Neuron (in vitro differentiated cells): ENCODE results near the gene ITGA2.

Experiments
- H2AFZ ChIP-seq: one replicate; pipeline ENCODE4 v1.6.1; 2013; ENCODE audit warnings: low read depth, mild to moderate bottlenecking, inconsistent platforms, low read length, moderate library complexity
- H3K27me3 ChIP-seq: one replicate; pipeline ENCODE4 v1.6.1; 2013; ENCODE audit warnings: low read length; ENCODE audit not compliant: insufficient read depth
- H3K36me3 ChIP-seq: one replicate; pipeline ENCODE4 v1.6.1; 2013; ENCODE audit warnings: low read length; ENCODE audit not compliant: insufficient read depth
- H3K4me1 ChIP-seq: one replicate; pipeline ENCODE4 v1.6.1; 2013; ENCODE audit warnings: low read length; ENCODE audit not compliant: insufficient read depth
- H3K4me3 ChIP-seq: 2 replicates; pipeline ENCODE4 v1.5.1; 2013; ENCODE audit warnings: mild to moderate bottlenecking, low read length, moderate library complexity
- H3K9me3 ChIP-seq: one replicate; pipeline ENCODE4 v1.6.1; 2013; ENCODE audit warnings: low read length

The ITGA2 gene

GRCh38 chr5:53034832-53035231, 45.7 kb downstream of the ITGA2 start:
- Histone ChIP-seq H3K4me1 (peaks cover 7% of the 10 kb centered on the region), H3K27me3 (no peaks in the 10 kb centered on the region), H3K4me3 (no peak overlapping the region), H2AFZ (no peak overlapping the region), H3K9me3 (no peaks in the 10 kb centered on the region), H3K36me3 (no peaks in the 10 kb centered on the region)

GRCh38 chr5:53035868-53036381, 46.8 kb downstream of the ITGA2 start:
- no peaks in the 10 kb centered on the region for H3K27me3 ChIP-seq
- no peaks in the 10 kb centered on the region for H3K36me3 ChIP-seq
- H3K9me3 ChIP-seq: no peaks in the 10 kb centered on the region
- H2AFZ ChIP-seq: no peak overlapping the region
- no peak overlapping the region for H3K4me3 ChIP-seq
- peaks cover 7% of the 10 kb centered on the region for H3K4me1 ChIP-seq

- no peaks in the 10 kb centered on the region for H3K27me3 ChIP-seq
- H2AFZ ChIP-seq: no peak overlapping the region
- H3K36me3 ChIP-seq: no peaks in the 10 kb centered on the region
- H3K4me1 ChIP-seq: peaks cover 7% of the 10 kb centered on the region
- H3K9me3 ChIP-seq: no peaks in the 10 kb centered on the region
- no peak overlapping the region for H3K4me3 ChIP-seq
Observed at GRCh38 chr5:53037141-53037859, 48.1 kb downstream of the ITGA2 start.

GRCh38 chr5:53038196-53038847, 49.2 kb downstream of the ITGA2 start:
- Histone ChIP-seq H3K36me3 (no peaks in the 10 kb centered on the region), H2AFZ (no peak overlapping the region), H3K27me3 (no peaks in the 10 kb centered on the region), H3K4me3 (no peak overlapping the region), H3K9me3 (no peaks in the 10 kb centered on the region), H3K4me1 (peaks cover 7% of the 10 kb centered on the region)

GRCh38 chr5:53039855-53040254, 50.7 kb downstream of the ITGA2 start:
- Histone ChIP-seq H3K36me3 (no peaks in the 10 kb centered on the region), H3K4me1 (peaks cover 7% of the 10 kb centered on the region), H3K27me3 (no peaks in the 10 kb centered on the region), H3K4me3 (no peak overlapping the region), H3K9me3 (no peaks in the 10 kb centered on the region), H2AFZ (no peak overlapping the region)

- Histone ChIP-seq H3K27me3 (no peaks in the 10 kb centered on the region), H3K9me3 (no peaks in the 10 kb centered on the region), H3K4me3 (no peak overlapping the region), H2AFZ (no peak overlapping the region), H3K36me3 (no peaks in the 10 kb centered on the region), H3K4me1 (peaks cover 7% of the 10 kb centered on the region)
Observed at GRCh38 chr5:53041071-53041692, 52.0 kb downstream of the ITGA2 start.

GRCh38 chr5:53041740-53042139, 52.6 kb downstream of the ITGA2 start:
- peaks cover 7% of the 10 kb centered on the region for H3K4me1 ChIP-seq
- H3K36me3 ChIP-seq: no peaks in the 10 kb centered on the region
- no peaks in the 10 kb centered on the region for H3K27me3 ChIP-seq
- no peaks in the 10 kb centered on the region for H3K9me3 ChIP-seq
- H2AFZ ChIP-seq: no peak overlapping the region
- no peak overlapping the region for H3K4me3 ChIP-seq

- H3K4me3 ChIP-seq: no peak overlapping the region
Observed at GRCh38 chr5:53045263-53045662, 56.1 kb downstream of the ITGA2 start.

GRCh38 chr5:53048248-53048647, 59.1 kb downstream of the ITGA2 start:
- H3K9me3 ChIP-seq: no peaks in the 10 kb centered on the region
- no peaks in the 10 kb centered on the region for H3K27me3 ChIP-seq
- H3K36me3 ChIP-seq: peaks cover 4% of the 10 kb centered on the region
- no peak overlapping the region for H2AFZ ChIP-seq
- H3K4me1 ChIP-seq: peaks cover under 1% of the 10 kb centered on the region
- H3K4me3 ChIP-seq: no peak overlapping the region

More at GRCh38 chr5:53045263-53045662, 56.1 kb downstream of the ITGA2 start:
- no peak overlapping the region for H2AFZ ChIP-seq
- no peaks in the 10 kb centered on the region for H3K27me3 ChIP-seq
- no peaks in the 10 kb centered on the region for H3K4me1 ChIP-seq
- H3K9me3 ChIP-seq: no peaks in the 10 kb centered on the region
- H3K36me3 ChIP-seq: no peaks in the 10 kb centered on the region

- H3K9me3 ChIP-seq: no peaks in the 10 kb centered on the region
- no peak overlapping the region for H2AFZ ChIP-seq
- peaks cover 5% of the 10 kb centered on the region for H3K4me1 ChIP-seq
- H3K4me3 ChIP-seq: no peak overlapping the region
- H3K27me3 ChIP-seq: no peaks in the 10 kb centered on the region
- peaks cover 7% of the 10 kb centered on the region for H3K36me3 ChIP-seq
Observed at GRCh38 chr5:53052499-53052898, 63.3 kb downstream of the ITGA2 start.

GRCh38 chr5:53053364-53053763, 64.2 kb downstream of the ITGA2 start:
- Histone ChIP-seq H2AFZ (no peak overlapping the region), H3K4me3 (no peak overlapping the region), H3K27me3 (no peaks in the 10 kb centered on the region), H3K4me1 (peaks cover 5% of the 10 kb centered on the region), H3K9me3 (no peaks in the 10 kb centered on the region), H3K36me3 (peaks cover 13% of the 10 kb centered on the region)

- Histone ChIP-seq H3K4me1 (peaks cover 5% of the 10 kb centered on the region), H2AFZ (no peak overlapping the region), H3K9me3 (no peaks in the 10 kb centered on the region), H3K36me3 (peaks cover 16% of the 10 kb centered on the region), H3K27me3 (no peaks in the 10 kb centered on the region), H3K4me3 (no peak overlapping the region)
Observed at GRCh38 chr5:53055365-53055764, 66.2 kb downstream of the ITGA2 start.

- no peak overlapping the region for H2AFZ ChIP-seq
- H3K36me3 ChIP-seq: peaks cover 22% of the 10 kb centered on the region
- H3K4me1 ChIP-seq: no peaks in the 10 kb centered on the region
- no peaks in the 10 kb centered on the region for H3K9me3 ChIP-seq
- H3K4me3 ChIP-seq: no peak overlapping the region
- no peaks in the 10 kb centered on the region for H3K27me3 ChIP-seq
Observed at GRCh38 chr5:53059281-53059680, 70.1 kb downstream of the ITGA2 start.
